Cardiac muscle cell (in vitro differentiated cells and primary cell): ENCODE measurements around the gene PELI1. TPM values are rescaled to one million over a fixed set of nuclear protein-coding genes. Genes with fewer than 3 reads are reported as not detected.

Experiments used
- DNase-seq, 2 donors: peaks; one replicate each; pipeline versions ENCODE4 v3.0.0 to v3.0.0-alpha.2; 2010 to 2017; ENCODE audit warnings: low read depth in 1 of 2, low spot score in 1 of 2
- H3K27ac ChIP-seq: fragments of 200-600 bp; sonication (generic); 2 replicates; pipeline ENCODE4 v1.5.1; 2016
- H3K27me3 ChIP-seq: fragments of 200-600 bp; sonication (generic); 2 replicates; pipeline ENCODE4 v1.6.0; 2016; ENCODE audit warnings: control low read depth
- H3K36me3 ChIP-seq: fragments of 200-600 bp; sonication (generic); 2 replicates; pipeline ENCODE4 v1.5.1; 2016; ENCODE audit warnings: control low read depth
- H3K4me1 ChIP-seq: fragments of 200-600 bp; sonication (generic); 2 replicates; pipeline ENCODE4 v1.8.1; 2017; ENCODE audit warnings: low read depth, mild to moderate bottlenecking, mixed run types
- H3K4me3 ChIP-seq: fragments of 200-600 bp; sonication (generic); 2 replicates; pipeline ENCODE4 v1.5.1; 2016; ENCODE audit warnings: mild to moderate bottlenecking
- H3K9me3 ChIP-seq: fragments of 200-600 bp; sonication (generic); 2 replicates; pipeline ENCODE4 v1.5.1; 2017; ENCODE audit warnings: low read depth, mild to moderate bottlenecking, control low read depth
- CTCF ChIP-seq: IDR thresholded peaks from 2 replicates; pipeline ENCODE4 v1.5.1; 2012; ENCODE audit warnings: low read depth, mild to moderate bottlenecking, low read length
- polyA plus RNA-seq: library from polyadenylated mRNA; unstranded; fragments of >200 nt; fragmentation: Nextera tagmentation; extraction: Ambion mirVana; gene quantifications from 2 replicates; pipeline ENCODE4 v1.2.1, GENCODE V29; 2016
- total RNA-seq: library from RNA; depleted of rRNA; stranded (reverse); fragments of >200 nt; gene quantifications from 2 replicates; pipeline ENCODE4 v1.2.3, GENCODE V29; 2016

PELI1 gene
- total and polyA plus RNA-seq, 2 experiments from 2014 or later, result 9.6 to 12.6 TPM

- no peaks in the 10 kb centered on the region for H3K36me3 ChIP-seq
- no peaks in the 10 kb centered on the region for H3K9me3 ChIP-seq
- no peak for TF ChIP-seq CTCF
- no peaks in the 10 kb centered on the region for H3K27me3 ChIP-seq
- no peak overlapping the region for H3K4me3 ChIP-seq
- peaks cover 15% of the 10 kb centered on the region for H3K4me1 ChIP-seq
- peak in 1 of 2 donors; percentile 18 for DNase-seq
- no peak overlapping the region for H3K27ac ChIP-seq
These were observed 24.2 kb downstream of the PELI1 start for GRCh38 chr2:64120008-64120407.

- no peak for TF ChIP-seq CTCF
These were observed 24.9 kb downstream of the PELI1 start for GRCh38 chr2:64119369-64119768.

DNA sequence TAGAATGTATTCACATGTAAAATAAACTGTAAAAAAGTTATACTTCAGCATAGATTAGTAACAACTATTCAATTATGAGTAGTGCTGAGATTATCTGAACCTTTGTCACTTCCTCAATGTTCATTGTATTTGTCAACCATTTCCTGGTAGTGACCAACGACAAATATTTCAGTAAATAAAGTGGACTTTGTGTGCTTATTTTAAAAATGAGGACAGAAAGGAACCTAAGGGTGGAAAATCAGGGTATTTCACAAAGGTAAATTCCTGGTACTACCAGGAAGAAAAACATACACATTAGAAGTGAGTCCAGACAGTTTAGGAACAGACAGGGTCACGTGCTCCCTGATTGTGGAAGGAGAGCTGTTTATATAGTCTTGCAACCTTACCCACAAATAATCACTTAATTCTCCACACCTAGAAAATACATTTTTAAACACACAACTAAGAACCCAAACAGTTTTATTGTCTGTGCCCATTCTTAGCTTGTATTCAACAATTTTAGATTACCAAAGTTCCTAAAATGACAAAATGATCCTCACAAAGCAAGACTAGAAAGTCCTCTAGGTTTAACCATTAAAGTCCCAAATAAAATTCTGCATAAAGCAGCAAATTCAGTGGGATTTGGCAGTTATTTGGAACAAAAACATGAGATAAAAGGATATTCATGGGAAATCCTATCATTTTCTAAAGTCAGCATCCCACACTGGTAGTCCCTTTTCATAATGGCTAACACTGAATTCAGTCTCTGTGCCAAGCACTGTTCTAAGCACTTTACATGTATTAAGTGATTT is 28.2 kb downstream of the PELI1 start:
- TF ChIP-seq CTCF, result no peak
- DNase-seq, result no peak
- H3K4me1 ChIP-seq, result peaks cover 23% of the 10 kb centered on the region
- H3K27ac ChIP-seq, result no peak overlapping the region
- H3K4me3 ChIP-seq, result no peak overlapping the region
- no peaks in the 10 kb centered on the region for H3K9me3 ChIP-seq
- no peaks in the 10 kb centered on the region for H3K27me3 ChIP-seq
- no peaks in the 10 kb centered on the region for H3K36me3 ChIP-seq

More at GRCh38 chr2:64119369-64119768, 24.9 kb downstream of the PELI1 start:
- no peak overlapping the region for H3K27ac ChIP-seq
- H3K4me1 ChIP-seq, result peaks cover 15% of the 10 kb centered on the region
- H3K36me3 ChIP-seq, result no peaks in the 10 kb centered on the region
- no peaks in the 10 kb centered on the region for H3K27me3 ChIP-seq
- no peaks in the 10 kb centered on the region for H3K9me3 ChIP-seq
- no peak for DNase-seq
- no peak overlapping the region for H3K4me3 ChIP-seq

DNA sequence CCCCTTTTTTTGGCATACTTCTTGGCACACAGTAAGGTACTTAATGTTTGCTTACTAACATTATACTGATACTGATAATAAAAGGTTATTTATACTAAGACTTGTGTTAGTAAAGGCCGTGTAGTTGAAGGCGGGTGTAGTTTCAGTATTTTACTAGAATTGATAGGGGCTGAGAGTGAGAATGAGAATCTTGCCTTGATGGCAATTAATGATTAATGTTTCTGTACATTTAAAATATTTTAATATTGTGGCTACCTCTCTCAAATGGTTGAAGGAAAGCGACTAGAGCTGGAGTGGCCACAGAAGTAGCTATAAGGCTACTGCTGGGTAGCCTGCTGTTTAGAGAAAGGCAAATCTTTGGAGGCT is 29.3 kb downstream of the PELI1 start:
- Histone ChIP-seq H3K9me3 (no peaks in the 10 kb centered on the region), H3K36me3 (no peaks in the 10 kb centered on the region), H3K4me3 (no peak overlapping the region), H3K27ac (no peak overlapping the region), H3K4me1 (peaks cover 13% of the 10 kb centered on the region), H3K27me3 (no peaks in the 10 kb centered on the region)
- DNase-seq, result no peak
- TF ChIP-seq CTCF, result no peak

- no peak overlapping the region for H3K4me3 ChIP-seq
- no peak overlapping the region for H3K27ac ChIP-seq
- TF ChIP-seq CTCF, result no peak
These were observed 29.9 kb downstream of the PELI1 start for GRCh38 chr2:64114063-64114911.

More at GRCh38 chr2:64114063-64114911, 29.9 kb downstream of the PELI1 start:
- Histone ChIP-seq H3K4me1 (peaks cover 12% of the 10 kb centered on the region), H3K36me3 (no peaks in the 10 kb centered on the region), H3K9me3 (no peaks in the 10 kb centered on the region), H3K27me3 (no peaks in the 10 kb centered on the region)
- peak in 1 of 2 donors; percentile 77 for DNase-seq
